NCI-H2196 (cell line): ENCODE measurements around the gene GPRC5D.

ENCODE experiments used
- DNase-seq: peaks from one replicate; lab custom pipeline; 2025; ENCODE audit not compliant: unreplicated experiment; lab: John Stamatoyannopoulos, UW

GPRC5D gene

GRCh38 chr12:12908711-12909110 lies 43.3 kb downstream of the GPRC5D start:
- DNase-seq, result no peak

GRCh38 chr12:12908252-12908651 lies 43.7 kb downstream of the GPRC5D start:
- DNase-seq, result no peak

- no peak for DNase-seq
These were observed 44.4 kb downstream of the GPRC5D start for GRCh38 chr12:12907552-12907951.

- no peak for DNase-seq
These were observed 48.0 kb downstream of the GPRC5D start for GRCh38 chr12:12903642-12904609.

DNA sequence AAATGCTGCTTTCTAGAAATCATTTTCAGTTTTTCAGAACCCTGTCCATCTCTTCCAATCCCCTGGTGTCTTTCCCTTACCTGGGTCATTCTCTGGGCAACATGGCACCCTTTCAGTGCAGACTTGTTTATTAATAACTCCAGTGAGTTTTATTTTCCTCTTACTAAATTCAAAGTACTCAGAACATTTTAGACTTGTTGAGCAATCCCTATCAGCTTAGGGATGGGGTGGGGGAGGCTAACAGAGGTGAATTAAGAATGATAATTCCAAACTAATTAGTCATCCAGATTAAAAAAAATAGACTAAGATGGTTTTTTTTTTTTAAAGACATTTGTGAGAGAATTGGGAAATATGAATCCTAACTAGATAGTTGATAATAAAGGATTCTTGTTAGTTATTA lies 49.9 kb downstream of the GPRC5D start:
- DNase-seq, result no peak

- DNase-seq, result no peak
These were observed 50.7 kb downstream of the GPRC5D start for GRCh38 chr12:12901158-12901791.

DNA sequence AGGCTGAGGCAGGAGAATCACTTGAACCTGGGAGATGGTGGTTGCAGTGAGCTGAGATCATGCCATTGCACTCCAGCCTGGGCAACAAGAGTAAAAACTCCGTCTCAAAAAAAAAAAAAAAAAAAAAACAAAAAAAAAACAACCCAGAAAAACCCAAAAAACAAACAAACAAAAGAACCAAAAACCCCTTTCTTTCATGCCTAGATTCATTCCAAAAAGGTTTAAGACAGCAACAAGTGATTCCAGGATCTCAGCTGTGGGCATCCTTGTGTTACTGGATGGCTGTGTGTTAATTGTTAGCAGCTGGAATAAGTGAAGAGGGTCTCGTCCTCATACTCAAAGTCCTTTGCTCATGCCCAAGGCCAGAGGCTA lies 51.2 kb downstream of the GPRC5D start:
- DNase-seq, result no peak

GRCh38 chr12:12899530-12900380 lies 52.2 kb downstream of the GPRC5D start:
- no peak for DNase-seq

DNA sequence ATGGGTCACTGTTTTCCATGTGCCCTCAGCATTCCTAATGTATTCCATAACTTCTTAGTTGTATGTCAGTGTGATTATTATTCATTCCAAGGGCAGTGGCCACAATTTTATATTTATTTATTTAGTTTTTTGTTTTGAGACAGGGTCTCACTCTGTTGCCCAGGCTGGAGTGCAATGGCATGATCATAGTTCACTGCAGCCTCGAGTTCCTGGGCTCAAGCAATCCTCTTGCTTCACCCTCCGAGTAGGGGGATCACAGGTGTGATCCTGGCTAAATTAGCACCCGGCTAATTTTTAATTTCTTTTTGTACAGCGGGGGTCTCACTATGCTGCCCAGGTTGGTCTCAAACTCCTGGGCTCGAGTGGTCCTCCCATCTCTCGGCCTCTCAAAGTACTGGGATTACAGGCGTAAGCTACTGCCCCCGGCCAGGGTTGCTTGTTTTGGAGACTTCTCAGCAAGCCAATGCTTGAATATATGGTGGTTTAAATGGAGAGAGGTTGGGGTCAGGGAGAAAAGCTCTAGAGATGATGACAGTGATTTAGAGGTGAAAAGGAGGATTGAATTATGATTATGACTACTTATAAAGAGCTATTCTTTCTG lies 53.0 kb downstream of the GPRC5D start:
- DNase-seq, result no peak

- DNase-seq, result no peak
These were observed 53.7 kb downstream of the GPRC5D start for GRCh38 chr12:12898136-12898717.

DNA sequence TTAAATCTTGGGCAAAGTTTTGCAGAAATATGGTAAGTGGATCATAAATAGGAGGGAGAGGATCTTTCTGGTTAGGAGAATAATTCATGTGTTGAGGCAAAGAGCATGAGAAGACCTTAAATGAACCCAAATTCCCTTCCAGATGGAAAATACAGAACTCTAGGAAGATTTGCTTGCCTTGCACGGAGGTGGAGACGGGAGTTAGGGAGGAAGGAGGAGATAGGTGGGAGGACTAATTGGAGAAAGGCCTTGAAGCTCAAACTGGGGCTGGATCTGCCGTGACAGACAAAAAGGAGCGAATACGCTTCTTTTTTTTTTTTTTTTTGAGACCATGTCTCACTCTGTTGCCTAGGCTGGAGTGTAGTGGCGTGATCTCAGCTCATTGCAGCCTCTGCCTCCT lies 54.7 kb downstream of the GPRC5D start:
- no peak for DNase-seq

- DNase-seq, result no peak
These were observed 55.7 kb downstream of the GPRC5D start for GRCh38 chr12:12896260-12896659.

GRCh38 chr12:12893438-12893837 lies 58.5 kb downstream of the GPRC5D start:
- DNase-seq, result no peak

GRCh38 chr12:12892681-12893141 lies 59.3 kb downstream of the GPRC5D start:
- DNase-seq, result no peak

DNA sequence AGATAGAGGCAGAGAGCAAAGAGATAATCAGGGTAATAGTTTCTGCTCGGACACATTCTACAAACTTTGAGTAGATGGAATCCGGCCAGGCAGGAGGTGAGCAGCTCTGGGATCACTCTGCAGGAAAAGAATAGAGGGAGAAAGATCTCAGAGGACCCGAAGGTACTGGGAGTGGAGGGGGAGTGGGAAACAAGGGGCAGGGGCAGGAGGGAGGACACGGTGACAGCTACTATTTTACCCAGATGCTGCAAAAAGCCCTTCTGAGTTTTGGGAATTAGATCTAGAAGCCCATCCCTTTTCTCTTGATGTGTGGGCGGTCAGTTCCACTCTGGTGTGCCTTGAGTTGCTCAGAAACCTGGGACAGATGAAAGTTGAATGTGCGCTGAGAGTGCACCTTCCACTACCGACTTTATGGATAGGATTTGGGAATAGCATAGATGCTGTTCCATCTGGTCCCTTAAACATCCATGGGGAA lies 60.1 kb downstream of the GPRC5D start:
- no peak for DNase-seq

- DNase-seq, result peak; percentile 53
These were observed 60.7 kb downstream of the GPRC5D start, which contains the start of gene GPRC5A for GRCh38 chr12:12891080-12891880. Gene GPRC5A, plus strand, starts transcription at chr12:12891562. Its CDS starts 16,688 bp downstream, at chr12:12908250.
